A549 treated with AZD9567 at 1 μM for 4 hours (cell line): ENCODE data around the gene FBXL3. TPM values are rescaled to one million over a fixed set of nuclear protein-coding genes. Genes with fewer than 3 reads are reported as not detected.

Experiments
- total RNA-seq: library from RNA; stranded (reverse); fragments of 200-300 nt; extraction: Qiagen RNA extraction; gene quantifications from 5 replicates; pipeline ENCODE4 v1.2.3, GENCODE V29; 2022; ENCODE audit not compliant: insufficient read depth

Gene FBXL3, protein sequence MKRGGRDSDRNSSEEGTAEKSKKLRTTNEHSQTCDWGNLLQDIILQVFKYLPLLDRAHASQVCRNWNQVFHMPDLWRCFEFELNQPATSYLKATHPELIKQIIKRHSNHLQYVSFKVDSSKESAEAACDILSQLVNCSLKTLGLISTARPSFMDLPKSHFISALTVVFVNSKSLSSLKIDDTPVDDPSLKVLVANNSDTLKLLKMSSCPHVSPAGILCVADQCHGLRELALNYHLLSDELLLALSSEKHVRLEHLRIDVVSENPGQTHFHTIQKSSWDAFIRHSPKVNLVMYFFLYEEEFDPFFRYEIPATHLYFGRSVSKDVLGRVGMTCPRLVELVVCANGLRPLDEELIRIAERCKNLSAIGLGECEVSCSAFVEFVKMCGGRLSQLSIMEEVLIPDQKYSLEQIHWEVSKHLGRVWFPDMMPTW
- 14.4 to 21.0 TPM (median 19.3 TPM) in 5 replicates for total RNA-seq

DNA sequence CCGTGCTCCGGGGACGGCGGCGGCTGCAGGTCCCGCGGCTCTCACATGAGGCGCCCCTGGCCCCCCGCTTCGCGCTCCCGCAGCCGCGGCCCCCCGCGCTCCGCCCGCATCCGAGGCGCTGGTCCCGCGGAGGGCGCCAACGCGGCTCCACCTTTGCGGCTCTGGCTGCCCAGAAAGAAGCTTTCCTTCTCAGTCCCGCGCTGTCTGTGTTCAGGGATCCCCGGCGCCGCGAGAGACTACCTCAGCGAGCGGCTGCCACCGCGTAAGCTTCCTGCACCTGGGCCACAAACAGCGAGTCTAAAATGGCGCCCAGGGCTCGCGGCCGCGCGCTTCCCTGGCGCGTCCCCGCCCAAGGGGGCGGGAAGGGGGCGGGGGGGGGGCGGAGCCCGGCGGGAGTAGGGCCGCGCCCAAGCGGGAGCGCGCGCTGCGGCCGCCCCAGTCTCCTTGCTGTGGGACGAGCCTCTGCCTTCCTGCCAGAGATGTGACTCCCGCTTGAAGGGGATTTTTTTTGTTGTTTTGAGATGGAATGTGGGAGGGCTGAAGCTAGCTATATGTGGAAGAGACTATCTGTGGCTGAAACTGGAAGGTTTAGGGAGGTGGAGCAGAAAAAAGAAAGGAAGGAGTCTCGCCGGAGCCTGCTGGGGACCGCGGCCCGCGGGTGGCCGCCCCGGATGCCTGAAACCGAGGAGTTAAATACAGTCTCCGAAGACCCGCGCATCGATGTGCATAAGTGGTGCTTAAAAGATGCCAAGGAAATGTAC is at the start of gene FBXL3:
FBXL3 (minus strand) TSS at position 299 of the 761 bp plus-strand sequence. CDS start 5,299 bp downstream, outside the sequence.

DNA sequence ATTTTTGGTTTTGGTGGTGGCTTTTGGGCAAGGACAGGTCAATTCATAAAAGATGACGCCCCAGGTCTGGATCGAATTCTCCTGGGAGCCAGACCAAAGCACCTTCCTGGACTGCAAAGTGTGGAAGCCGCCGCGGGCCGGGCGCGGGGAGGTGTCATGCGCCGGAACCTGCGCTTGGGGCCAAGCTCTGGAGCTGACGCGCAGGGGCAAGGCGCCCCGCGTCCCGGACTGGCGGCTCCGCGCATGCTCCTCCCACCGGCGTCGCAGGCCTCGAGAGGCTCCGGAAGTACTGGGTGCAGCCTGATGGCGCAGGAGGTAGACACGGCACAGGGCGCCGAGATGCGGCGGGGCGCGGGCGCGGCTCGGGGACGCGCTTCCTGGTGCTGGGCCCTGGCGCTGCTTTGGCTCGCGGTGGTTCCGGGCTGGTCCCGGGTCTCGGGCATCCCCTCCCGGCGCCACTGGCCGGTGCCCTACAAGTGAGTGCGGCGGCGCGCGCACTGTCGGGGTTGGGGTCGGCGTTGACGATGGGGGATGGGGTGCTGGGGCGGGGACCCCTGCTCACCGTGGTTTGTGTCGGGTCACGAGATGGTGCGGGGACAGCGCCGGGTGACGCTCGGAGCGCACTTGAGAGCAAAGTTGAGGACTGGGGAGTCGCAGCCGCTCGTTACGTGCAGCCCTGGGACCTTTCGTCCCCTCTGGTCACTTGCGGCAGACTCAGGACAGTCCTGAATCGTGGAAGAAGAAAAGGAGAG is 35.0 kb downstream of the FBXL3 start, which contains the start of gene CLN5:
CLN5 (plus strand) TSS at position 286 of the 752 bp plus-strand sequence; CDS start at position 304, 18 bp downstream.

Other genes with a start within 250 kb of the FBXL3 start
- gene KCTD12, start 140.8 kb downstream of the FBXL3 start, total RNA-seq = 0.50 to 2.1 TPM (median 1.8 TPM) in 5 replicates
- gene ACOD1, start 78.6 kb downstream of the FBXL3 start, total RNA-seq = not detected in 5 replicates
- 8.7 to 9.4 TPM (median 9.2 TPM) in 5 replicates for gene CLN5, start 35.1 kb downstream of the FBXL3 start, total RNA-seq